GM12878 (cell line): ENCODE results near the gene LETM1. TPM values are rescaled to one million over a fixed set of nuclear protein-coding genes. Genes with fewer than 3 reads are reported as not detected.

ENCODE experiments used
- ATAC-seq: fragments of 200-7000 bp; cut with Tn5 transposase; 3 replicates; pipeline ENCODE4 v1.9.1; 2020; ENCODE audit warnings: mild to moderate bottlenecking, moderate library complexity
- BruUV-seq: library from RNA; stranded (reverse); fragments of 400-500 nt; replicated peaks from 2 replicates; lab custom pipeline; 2021; lab: Mats Ljungman, UMichigan
- CTCF ChIA-PET: fragments of 300-600 bp; sonication (Branson Sonifier 250); formaldehyde crosslinking; extraction: SDS; loops from one replicate; lab custom pipeline; 2021; ENCODE audit warnings: inconsistent platforms; lab: Yijun Ruan, JAX
- POLR2A ChIA-PET: fragments of 350-600 bp; formaldehyde crosslinking; extraction: SDS; loops from one replicate; lab custom pipeline; 2021; ENCODE audit warnings: inconsistent platforms; lab: Charles Lee
- RAD21 ChIA-PET: fragments of 300-600 bp; sonication (Branson Sonifier 250); formaldehyde crosslinking; loops from one replicate; lab custom pipeline; 2023; ENCODE audit warnings: antibody characterized with exemption; ENCODE audit not compliant: unreplicated experiment; lab: Charles Lee
- SMC1A ChIA-PET: fragments of 300-600 bp; sonication (Branson Sonifier 250); formaldehyde crosslinking; loops from one replicate; lab custom pipeline; 2023; ENCODE audit not compliant: unreplicated experiment, uncharacterized antibody; lab: Charles Lee
- DNase-seq: peaks from one replicate; pipeline ENCODE4 v3.0.0-alpha.2; 2011; ENCODE audit warnings: low read depth, low spot score
- FAIRE-seq: peaks from 3 replicates; lab custom pipeline; 2011; peaks lifted over from hg19 to GRCh38; lab: Jason Lieb, UNC
- H2AFZ ChIP-seq: 2 replicates; pipeline ENCODE4 v1.6.0; 2011; ENCODE audit warnings: low read depth, low read length, control low read depth; ENCODE audit not compliant: control insufficient read depth
- H3K27ac ChIP-seq: 2 replicates; pipeline ENCODE4 v1.5.1; 2011; ENCODE audit warnings: control low read depth; ENCODE audit not compliant: control insufficient read depth, insufficient read depth
- H3K27me3 ChIP-seq, 2 experiments: replicated peaks in 1 of 2; 2 replicates each; pipeline versions ENCODE4 v1.6.0 to v1.6.1; 2011; ENCODE audit warnings: low read length in 1 of 2; ENCODE audit not compliant: control insufficient read depth in 2 of 2, insufficient read depth in 2 of 2
- H3K36me3 ChIP-seq, 2 experiments: 2 replicates each; pipeline ENCODE4 v1.5.1; 2011; ENCODE audit warnings: low read length in 1 of 2; ENCODE audit not compliant: control insufficient read depth in 2 of 2, insufficient read depth in 2 of 2
- H3K4me1 ChIP-seq: 2 replicates; pipeline ENCODE4 v1.6.1; 2011; ENCODE audit warnings: mild to moderate bottlenecking, low read length, moderate library complexity, mixed read lengths; ENCODE audit not compliant: control insufficient read depth, insufficient read depth
- H3K4me2 ChIP-seq: 2 replicates; pipeline ENCODE4 v1.6.0; 2011; ENCODE audit warnings: control low read depth; ENCODE audit not compliant: control insufficient read depth, insufficient read depth
- H3K4me3 ChIP-seq: fragments of 200-600 bp; sonication (generic); 2 replicates; pipeline ENCODE4 v1.5.1; 2016
- H3K79me2 ChIP-seq: 2 replicates; pipeline ENCODE4 v1.6.0; 2011; ENCODE audit warnings: low read length; ENCODE audit not compliant: control insufficient read depth, insufficient read depth
- H3K9ac ChIP-seq: 2 replicates; pipeline ENCODE4 v1.8.0; 2011; ENCODE audit warnings: low read length, control low read depth, mixed read lengths; ENCODE audit not compliant: control insufficient read depth, insufficient read depth
- H3K9me3 ChIP-seq: replicated peaks from 3 replicates; pipeline ENCODE4 v1.5.1; 2011; ENCODE audit warnings: mild to moderate bottlenecking, low read length; ENCODE audit not compliant: control insufficient read depth, insufficient read depth
- H4K20me1 ChIP-seq: 2 replicates; pipeline ENCODE4 v1.6.0; 2011; ENCODE audit not compliant: control insufficient read depth, insufficient read depth
- E4F1 ChIP-seq: fragments of 450-650 bp; IDR thresholded peaks from 2 replicates; pipeline ENCODE4 v1.6.1; 2018; ENCODE audit warnings: borderline replicate concordance, mild to moderate bottlenecking; ENCODE audit not compliant: partially characterized antibody
- JUNB ChIP-seq: IDR thresholded peaks from 2 replicates; pipeline ENCODE4 v1.6.1; 2016; ENCODE audit warnings: antibody characterized with exemption, mild to moderate bottlenecking
- NR2C1 ChIP-seq: fragments of 450-650 bp; IDR thresholded peaks from 2 replicates; pipeline ENCODE4 v1.6.1; 2017; ENCODE audit warnings: antibody characterized with exemption, mild to moderate bottlenecking, moderate library complexity
- POLR2AphosphoS2 ChIP-seq: IDR thresholded peaks from 2 replicates; pipeline ENCODE4 v1.6.1; 2011; ENCODE audit warnings: low read depth, mild to moderate bottlenecking, low read length, improper control_type of control experiment, moderate library complexity
- SIN3A ChIP-seq: IDR thresholded peaks from 2 replicates; pipeline ENCODE4 v1.6.1; 2012; ENCODE audit warnings: low read depth, low read length, improper control_type of control experiment
- SREBF1 ChIP-seq: IDR thresholded peaks from 2 replicates; pipeline ENCODE4 v1.6.1; 2012; ENCODE audit warnings: mild to moderate bottlenecking, low read length
- STAT1 ChIP-seq: fragments of 450-650 bp; conservative IDR thresholded peaks from 2 replicates; pipeline ENCODE4 v1.6.1; 2014; ENCODE audit warnings: antibody characterized with exemption, mild to moderate bottlenecking
- TAF1 ChIP-seq: IDR thresholded peaks from 2 replicates; pipeline ENCODE4 v1.6.1; 2011; ENCODE audit warnings: mild to moderate bottlenecking, low read depth, low read length, borderline replicate concordance
- WGBS: methylation state at CpG from one replicate; pipeline ENCODE4 v1.1.6; 2016; ENCODE audit warnings: low lambda C conversion rate; ENCODE audit not compliant: insufficient replicate concordance, insufficient coverage; ENCODE audit errors: missing lambda C conversion rate; 5-methylcytosine and 5-hydroxymethylcytosine counted together
- in situ Hi-C: fragments of 300-500 bp; cut with MboI; formaldehyde crosslinking; loops from 9 replicates; pipeline ENCODE4 v1.14.3; 2018; ENCODE audit warnings: mixed read lengths
- intact Hi-C: fragments of 100-400 bp; cut with micrococcal nuclease; formaldehyde crosslinking; loops from one replicate; pipeline ENCODE4 v1.14.2; 2022; ENCODE audit not compliant: unreplicated experiment
- polyA plus RNA-seq, 11 experiments: library from polyadenylated mRNA; depleted of rRNA in 4 of 11; unstranded in 6 of 11; stranded (reverse) in 5 of 11; fragments of >200 nt; fragmentation: Nextera tagmentation in 4 of 11; fragmentation: Illumina TruSeq in 1 of 11; extraction: Ambion mirVana in 4 of 11; extraction: Trizol in 1 of 11; gene quantifications; 1 replicate in 1 of 11; 2 replicates in 10 of 11; pipeline versions ENCODE4 v1.2.1 to v1.2.3, GENCODE V29; 2011 to 2016; ENCODE audit warnings: inconsistent platforms in 2 of 11, missing spikeins in 2 of 11, low read depth in 1 of 11
- total RNA-seq, 4 experiments: library from RNA; depleted of rRNA in 3 of 4; stranded (reverse); fragments of >200 nt in 3 of 4; fragmentation: Illumina TruSeq in 1 of 4; extraction: Trizol in 1 of 4; gene quantifications; 2 replicates each; pipeline versions ENCODE4 v1.2.1 to v1.2.3, GENCODE V29; 2013 to 2021

Gene LETM1
- total and polyA plus RNA-seq, 10 of the 15 experiments (the other 5 are each of a cell fraction or from before 2014, with no cell fraction given) = 2.6 to 65.2 (median 30.2) TPM

- ChIA-PET CTCF (interaction anchor here (1.0 to 1.4 kb wide), 3 partner anchors 22 to 130 kb away, joined by 3 to 4 read pairs (median 3); no protein-coding TSS in a partner anchor), POLR2A (interaction anchor here (2.5 kb wide), 1 partner anchor 20 kb away, joined by 6 read pairs; no protein-coding TSS in a partner anchor), SMC1A (interaction anchor here (1.0 to 1.5 kb wide), 3 partner anchors 19 to 46 kb away, joined by 3 to 4 read pairs (median 4); no protein-coding TSS in a partner anchor), RAD21 (interaction anchor here (1.3 kb wide), 1 partner anchor 46 kb away, joined by 7 read pairs; no protein-coding TSS in a partner anchor)
- intact Hi-C loops = loop anchor here (5.0 kb wide), 1 partner anchor 44 kb away; no protein-coding TSS in a partner anchor
- no peak overlapping the region for H2AFZ ChIP-seq
- no peaks in the 10 kb centered on the region for H4K20me1 ChIP-seq
- ATAC-seq = no peak
- no peaks in the 10 kb centered on the region for H3K27me3 ChIP-seq
- no peaks in the 10 kb centered on the region for H3K9me3 ChIP-seq
- no TSS peak for BruUV-seq
- no peak overlapping the region for H3K4me2 ChIP-seq
- TF ChIP-seq POLR2AphosphoS2 (no peak), E4F1 (no peak), JUNB (no peak), SREBF1 (no peak), SIN3A (no peak), NR2C1 (no peak), TAF1 (no peak), STAT1 (no peak)
- FAIRE-seq = no peak
- H3K36me3 ChIP-seq = no peaks in the 10 kb centered on the region
- 79% methylated on average over 9 of the region's 9 CpGs for WGBS
- H3K79me2 ChIP-seq = peaks cover 65% of the 10 kb centered on the region
- no peak overlapping the region for H3K27ac ChIP-seq
- DNase-seq = no peak
- no peak overlapping the region for H3K9ac ChIP-seq
- H3K4me3 ChIP-seq = no peak overlapping the region
- peaks cover 21% of the 10 kb centered on the region for H3K4me1 ChIP-seq
- in situ Hi-C loops = no loop called here
Measured at GRCh38 chr4:1852904-1853623, 2.9 kb downstream of the LETM1 start.
